Astrocyte of the spinal cord (primary cell): ENCODE results near the gene OR5A1.

Source experiments
- DNase-seq: peaks from one replicate; pipeline ENCODE4 v3.0.0; 2011; ENCODE audit warnings: low read depth, low spot score
- H3K4me3 ChIP-seq: 2 replicates; pipeline ENCODE4 v1.5.1; 2011; ENCODE audit warnings: low read depth, mild to moderate bottlenecking, low read length, moderate library complexity
- CTCF ChIP-seq: IDR thresholded peaks from 2 replicates; pipeline ENCODE4 v1.5.1; 2012; ENCODE audit warnings: low read depth, mild to moderate bottlenecking, low read length, inconsistent platforms
- in situ Hi-C: cut with HindIII; loops from 2 replicates; pipeline ENCODE4 v1.10.0; 2017; ENCODE audit warnings: low sequenced_read_pairs

Gene OR5A1

GRCh38 chr11:59459916-59460315 is 23.6 kb downstream of the OR5A1 start:
- TF ChIP-seq CTCF, result no peak
- H3K4me3 ChIP-seq, result no peak overlapping the region
- in situ Hi-C loops, result no loop called here
- no peak for DNase-seq

GRCh38 chr11:59463190-59463641 is 26.9 kb downstream of the OR5A1 start:
- TF ChIP-seq CTCF, result no peak
- no peak overlapping the region for H3K4me3 ChIP-seq
- DNase-seq, result no peak
- in situ Hi-C loops, result no loop called here

GRCh38 chr11:59473015-59473414 is 36.7 kb downstream of the OR5A1 start, which contains the start of gene OR4D10:
Gene OR4D10, plus strand, starts transcription at chr11:59473315. Its CDS starts 4,115 bp downstream, at chr11:59477430.
- no peak within 1 kb of the TSS for H3K4me3 ChIP-seq
- in situ Hi-C loops, result no loop called here
- no peak for DNase-seq
- no peak for TF ChIP-seq CTCF

GRCh38 chr11:59475176-59475575 is 38.9 kb downstream of the OR5A1 start:
- TF ChIP-seq CTCF, result no peak
- in situ Hi-C loops, result no loop called here
- H3K4me3 ChIP-seq, result no peak overlapping the region
- no peak for DNase-seq

GRCh38 chr11:59479906-59480305 is 43.6 kb downstream of the OR5A1 start:
- no peak for TF ChIP-seq CTCF
- no peak for DNase-seq
- in situ Hi-C loops, result no loop called here
- H3K4me3 ChIP-seq, result no peak overlapping the region

GRCh38 chr11:59480359-59480758 is 44.1 kb downstream of the OR5A1 start:
- in situ Hi-C loops, result no loop called here
- DNase-seq, result no peak
- H3K4me3 ChIP-seq, result no peak overlapping the region
- TF ChIP-seq CTCF, result no peak
